ENCODE measurements around the gene FHOD3. TPM values are rescaled to one million over a fixed set of nuclear protein-coding genes. Genes with fewer than 3 reads are reported as not detected.

FHOD3 gene
- total RNA-seq, 1 experiment from 2014 or later: 18.1 TPM

- no peak overlapping the region for H3K4me2 ChIP-seq (ENCODE audit: low read length)
- no peaks in the 10 kb centered on the region for H3K9me3 ChIP-seq (ENCODE audit: low read length)
- TF ChIP-seq EZH2phosphoT487 (IDR thresholded peaks at IDR 0.05; ENCODE audit: borderline replicate concordance, low read length) (no peak), CTCF (conservative IDR thresholded peaks at IDR 0.05; ENCODE audit: low read depth, low read length) (no peak), EZH2 (IDR thresholded peaks at IDR 0.05; ENCODE audit: low read length, unreplicated experiment) (no peak)
- ATAC-seq: peak; percentile 22; the same call in 1 of the 2 replicates
- CTCF ChIA-PET: no interaction called here
- no peaks in the 10 kb centered on the region for H3K79me2 ChIP-seq (ENCODE audit: low read length)
- no peaks in the 10 kb centered on the region for H3F3A ChIP-seq (ENCODE audit: low read length, unreplicated experiment)
- no peak overlapping the region for H3K27ac ChIP-seq (ENCODE audit: low read length)
- peak; percentile 25 for DNase-seq
- no peak overlapping the region for H3K9ac ChIP-seq (ENCODE audit: low read length)
- intact Hi-C loops (cut with micrococcal nuclease): no loop called here
- BruUV-seq (replicated peaks): no TSS peak
- no peaks in the 10 kb centered on the region for H4K20me1 ChIP-seq (ENCODE audit: low read length)
- H3K4me1 ChIP-seq (ENCODE audit: insufficient read depth, low read length): no peaks in the 10 kb centered on the region; the same call in 1 of the 2 replicates
- H3K9me2 ChIP-seq (replicated peaks; ENCODE audit: low read length): no peaks in the 10 kb centered on the region
- no peaks in the 10 kb centered on the region for H3K36me3 ChIP-seq (ENCODE audit: low read depth, low read length)
- H2AFZ ChIP-seq (ENCODE audit: low read length): no peak overlapping the region
- no peak overlapping the region for H3K4me3 ChIP-seq (ENCODE audit: low read length)
- no peaks in the 10 kb centered on the region for H3K27me3 ChIP-seq (ENCODE audit: low read length)
- POLR2A ChIA-PET (ENCODE audit: unreplicated experiment): no interaction called here
Observed at GRCh38 chr18:36729197-36729596, 431.7 kb downstream of the FHOD3 start.

- no peaks in the 10 kb centered on the region for H4K20me1 ChIP-seq (ENCODE audit: low read length)
- H3K4me1 ChIP-seq (ENCODE audit: insufficient read depth, low read length): no peaks in the 10 kb centered on the region; the same call in 1 of the 2 replicates
- DNase-seq: no peak
- H3K79me2 ChIP-seq (ENCODE audit: low read length): no peaks in the 10 kb centered on the region
- BruUV-seq (replicated peaks): no TSS peak
- ChIA-PET CTCF (no interaction called here), POLR2A (ENCODE audit: unreplicated experiment) (no interaction called here)
- ATAC-seq: no peak
- H3K4me3 ChIP-seq (ENCODE audit: low read length): no peak overlapping the region
- H3K9ac ChIP-seq (ENCODE audit: low read length): no peak overlapping the region
- no peak overlapping the region for H3K4me2 ChIP-seq (ENCODE audit: low read length)
- no peaks in the 10 kb centered on the region for H3K9me2 ChIP-seq (replicated peaks; ENCODE audit: low read length)
- intact Hi-C loops (cut with micrococcal nuclease): no loop called here
- TF ChIP-seq CTCF (conservative IDR thresholded peaks at IDR 0.05; ENCODE audit: low read depth, low read length) (no peak), EZH2 (IDR thresholded peaks at IDR 0.05; ENCODE audit: low read length, unreplicated experiment) (no peak), EZH2phosphoT487 (IDR thresholded peaks at IDR 0.05; ENCODE audit: borderline replicate concordance, low read length) (no peak)
- no peaks in the 10 kb centered on the region for H3K9me3 ChIP-seq (ENCODE audit: low read length)
- H3K27me3 ChIP-seq (ENCODE audit: low read length): no peaks in the 10 kb centered on the region
- H3K27ac ChIP-seq (ENCODE audit: low read length): no peak overlapping the region
- no peak overlapping the region for H2AFZ ChIP-seq (ENCODE audit: low read length)
- no peaks in the 10 kb centered on the region for H3K36me3 ChIP-seq (ENCODE audit: low read depth, low read length)
- no peaks in the 10 kb centered on the region for H3F3A ChIP-seq (ENCODE audit: low read length, unreplicated experiment)
Observed at GRCh38 chr18:36732264-36732663, 434.8 kb downstream of the FHOD3 start.

- Histone ChIP-seq H4K20me1 (ENCODE audit: low read length) (no peaks in the 10 kb centered on the region), H3K4me3 (ENCODE audit: low read length) (no peak overlapping the region), H3F3A (ENCODE audit: low read length, unreplicated experiment) (no peaks in the 10 kb centered on the region), H3K36me3 (ENCODE audit: low read depth, low read length) (no peaks in the 10 kb centered on the region), H3K9ac (ENCODE audit: low read length) (no peak overlapping the region), H3K4me1 (ENCODE audit: insufficient read depth, low read length) (no peaks in the 10 kb centered on the region; the same call in 1 of the 2 replicates), H3K4me2 (ENCODE audit: low read length) (no peak overlapping the region), H3K27me3 (ENCODE audit: low read length) (no peaks in the 10 kb centered on the region), H2AFZ (ENCODE audit: low read length) (no peak overlapping the region), H3K9me2 (replicated peaks; ENCODE audit: low read length) (no peaks in the 10 kb centered on the region), H3K79me2 (ENCODE audit: low read length) (no peaks in the 10 kb centered on the region), H3K9me3 (ENCODE audit: low read length) (no peaks in the 10 kb centered on the region), H3K27ac (ENCODE audit: low read length) (no peak overlapping the region)
- ChIA-PET CTCF (no interaction called here), POLR2A (ENCODE audit: unreplicated experiment) (no interaction called here)
- intact Hi-C loops (cut with micrococcal nuclease): no loop called here
- no TSS peak for BruUV-seq (replicated peaks)
- TF ChIP-seq EZH2phosphoT487 (IDR thresholded peaks at IDR 0.05; ENCODE audit: borderline replicate concordance, low read length) (no peak), EZH2 (IDR thresholded peaks at IDR 0.05; ENCODE audit: low read length, unreplicated experiment) (no peak), CTCF (conservative IDR thresholded peaks at IDR 0.05; ENCODE audit: low read depth, low read length) (no peak)
- no peak for ATAC-seq
- DNase-seq: no peak
Observed at GRCh38 chr18:36733150-36733549, 435.6 kb downstream of the FHOD3 start.
